H1 (cell line): ENCODE results near the gene CD38. TPM values are rescaled to one million over a fixed set of nuclear protein-coding genes. Genes with fewer than 3 reads are reported as not detected.

Source experiments
- MAFK ChIP-seq: IDR thresholded peaks from 2 replicates; pipeline ENCODE4 v1.6.1; 2012; ENCODE audit warnings: low read depth, mild to moderate bottlenecking, improper control_type of control experiment, low read length
- polyA plus RNA-seq, 7 experiments: library from polyadenylated mRNA; depleted of rRNA in 3 of 7; stranded (reverse) in 5 of 7; unstranded in 2 of 7; fragments of >200 nt in 5 of 7; fragments of 200-250 nt in 2 of 7; gene quantifications; 1 replicate in 5 of 7; 2 replicates in 1 of 7; 4 replicates in 1 of 7; pipeline versions ENCODE4 v1.2.1 to v1.2.3, GENCODE V29; 2011 to 2013; ENCODE audit warnings: missing spikeins in 2 of 7, mixed read lengths in 2 of 7
- total RNA-seq: library from RNA; stranded (reverse); fragmentation: NEBNext Ultra II Directional; extraction: Animal tissue kit (Norgen Biotek cat#: 25700); gene quantifications from 2 replicates; pipeline ENCODE4 v1.2.1, GENCODE V29; 2021

The CD38 gene
- total and polyA plus RNA-seq, 2 of the 8 experiments (the other 6 are each of a cell fraction or from before 2014, with no cell fraction given) = 0.14 to 0.24 TPM

DNA sequence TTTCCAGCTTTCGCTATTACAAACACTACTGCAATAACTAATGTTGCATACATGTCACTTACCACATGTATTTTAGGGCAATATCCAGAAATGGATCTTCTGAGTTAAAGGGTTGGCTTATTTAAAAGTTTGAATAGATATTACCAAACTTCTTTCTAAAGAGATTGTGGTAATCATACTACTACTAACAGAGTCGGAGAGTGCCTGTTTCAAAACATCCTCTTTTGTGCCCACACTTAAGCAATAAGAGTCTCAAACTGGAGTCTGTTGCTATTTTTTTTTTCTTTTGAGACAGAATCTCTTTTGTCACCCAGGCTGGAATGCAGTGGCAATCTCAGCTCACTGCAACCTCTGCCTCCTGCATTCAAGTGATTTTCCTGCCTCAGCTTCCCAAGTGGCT, 124.6 kb downstream of the CD38 start (continued):
- no peak for TF ChIP-seq MAFK

Other genes starting within 250 kb of the CD38 start
- 62.7 and 62.8 TPM in 2 replicates for gene FBXL5, start 123.0 kb upstream of the CD38 start, total RNA-seq
- 26.5 and 34.6 TPM in 2 replicates for gene FBXL5, start 123.0 kb upstream of the CD38 start, polyA plus RNA-seq (2011; rRNA removed)
- 21.9 and 23.7 TPM in 2 replicates for gene FAM200B, start 96.5 kb upstream of the CD38 start, total RNA-seq
- gene FAM200B, start 96.5 kb upstream of the CD38 start, polyA plus RNA-seq (2011; rRNA removed) = 10.7 and 11.9 TPM in 2 replicates
- gene BST1, start 75.3 kb upstream of the CD38 start, total RNA-seq = 0.52 TPM in 1 of 2 replicates, not detected in the other
- 0.20 and 0.54 TPM in 2 replicates for gene BST1, start 75.3 kb upstream of the CD38 start, polyA plus RNA-seq (2011; rRNA removed)
- 0.20 and 0.38 TPM in 2 replicates for gene FGFBP1, start 160.4 kb downstream of the CD38 start, total RNA-seq
- gene FGFBP1, start 160.4 kb downstream of the CD38 start, polyA plus RNA-seq (2011; rRNA removed) = 0.06 and 0.17 TPM in 2 replicates
- not detected in 2 replicates for gene FGFBP2, start 184.8 kb downstream of the CD38 start, total RNA-seq
- 0.15 TPM in 1 of 2 replicates, not detected in the other for gene FGFBP2, start 184.8 kb downstream of the CD38 start, polyA plus RNA-seq (2011; rRNA removed)